HG03159 (cell line): ENCODE results near the gene DND1.
"Not testable (repeated sequence)": the region's sequence is repeated elsewhere in the genome, so short reads cannot be mapped to it uniquely, and the experiment has no call there.

ENCODE experiments used
- ATAC-seq: cut with Tn5 transposase; IDR thresholded peaks from one replicate; pipeline ENCODE4 v1.9.1; 2021; ENCODE audit warnings: mild to moderate bottlenecking, moderate library complexity; ENCODE audit not compliant: unreplicated experiment

The DND1 gene

GRCh38 chr5:140631831-140632365, 41.5 kb downstream of the DND1 start:
- peak; percentile 38 for ATAC-seq

GRCh38 chr5:140631036-140631417, 42.3 kb downstream of the DND1 start:
- no peak for ATAC-seq

- ATAC-seq = no peak
Measured at GRCh38 chr5:140630292-140631035, 42.9 kb downstream of the DND1 start.

- no peak for ATAC-seq
Measured at GRCh38 chr5:140628711-140629110, 44.7 kb downstream of the DND1 start.

- no peak for ATAC-seq
Measured at GRCh38 chr5:140627972-140628371, 45.4 kb downstream of the DND1 start.

- ATAC-seq = not testable (repeated sequence)
Measured at GRCh38 chr5:140624886-140625285, 48.5 kb downstream of the DND1 start.

- ATAC-seq = not testable (repeated sequence)
Measured at GRCh38 chr5:140623061-140623460, 50.3 kb downstream of the DND1 start.

GRCh38 chr5:140622301-140622700, 51.1 kb downstream of the DND1 start:
- no peak for ATAC-seq
